GM10847 (cell line): ENCODE data around the gene BRINP2.

ENCODE experiments used
- POLR2A ChIP-seq: IDR thresholded peaks from 2 replicates; pipeline ENCODE4 v1.6.1; 2011; ENCODE audit not compliant: insufficient read length; ENCODE audit errors: extremely low read depth

Gene BRINP2

GRCh38 chr1:177170756-177171535, at the start of gene BRINP2:
TSS of gene BRINP2 (plus strand) at chr1:177170958. CDS start at chr1:177229877, 58,919 bp downstream.
- TF ChIP-seq POLR2A = no peak

- TF ChIP-seq POLR2A = no peak
Observed at GRCh38 chr1:177122461-177123251, 48.1 kb upstream of the BRINP2 start.

- TF ChIP-seq POLR2A = no peak
Observed at GRCh38 chr1:177124577-177125278, 46.0 kb upstream of the BRINP2 start.

- TF ChIP-seq POLR2A = no peak
Observed at GRCh38 chr1:177126267-177126666, 44.5 kb upstream of the BRINP2 start.

GRCh38 chr1:177128665-177129281, 42.0 kb upstream of the BRINP2 start:
- no peak for TF ChIP-seq POLR2A

- TF ChIP-seq POLR2A = no peak
Observed at GRCh38 chr1:177130451-177130945, 40.3 kb upstream of the BRINP2 start.

GRCh38 chr1:177131723-177132122, 39.0 kb upstream of the BRINP2 start:
- TF ChIP-seq POLR2A = no peak

- TF ChIP-seq POLR2A = no peak
Observed at GRCh38 chr1:177132141-177132540, 38.6 kb upstream of the BRINP2 start.

- no peak for TF ChIP-seq POLR2A
Observed at GRCh38 chr1:177133977-177134538, 36.7 kb upstream of the BRINP2 start.

- no peak for TF ChIP-seq POLR2A
Observed at GRCh38 chr1:177135250-177135649, 35.5 kb upstream of the BRINP2 start.

GRCh38 chr1:177137814-177138213, 32.9 kb upstream of the BRINP2 start:
- no peak for TF ChIP-seq POLR2A

GRCh38 chr1:177138347-177138746, 32.4 kb upstream of the BRINP2 start:
- no peak for TF ChIP-seq POLR2A

GRCh38 chr1:177142010-177142409, 28.7 kb upstream of the BRINP2 start:
- TF ChIP-seq POLR2A = no peak

- TF ChIP-seq POLR2A = no peak
Observed at GRCh38 chr1:177142791-177143271, 27.9 kb upstream of the BRINP2 start.
